Transverse colon (tissue), 4 donors: Measurements from ENCODE around the gene TMEM171.

Source experiments
- POLR2A ChIP-seq: fragments of 450-650 bp; IDR thresholded peaks from one replicate; pipeline ENCODE4 v1.6.1; 2016; ENCODE audit warnings: antibody characterized with exemption, mild to moderate bottlenecking, moderate library complexity
- POLR2AphosphoS5 ChIP-seq, 3 donors: sonication (generic); formaldehyde crosslinking; IDR thresholded peaks; one replicate each; pipeline ENCODE4 v1.6.1; 2016; ENCODE audit warnings: antibody characterized with exemption in 3 of 3
- TF ChIP-seq, protein P1 (sequence below), 5 experiments: fragments of 200-600 bp in 3 of 5; fragments of 450-650 bp in 2 of 5; sonication (generic) in 3 of 5; IDR thresholded peaks; 1 replicate in 2 of 5; 2 replicates in 3 of 5; pipeline ENCODE4 v1.5.1; 2016 to 2017; ENCODE audit warnings: antibody characterized with exemption in 5 of 5, inconsistent platforms in 3 of 5, mild to moderate bottlenecking in 2 of 5, moderate library complexity in 1 of 5

GRCh38 chr5:73081093-73081492 lies 39.3 kb upstream of the TMEM171 start:
- TF ChIP-seq, protein P1, sequence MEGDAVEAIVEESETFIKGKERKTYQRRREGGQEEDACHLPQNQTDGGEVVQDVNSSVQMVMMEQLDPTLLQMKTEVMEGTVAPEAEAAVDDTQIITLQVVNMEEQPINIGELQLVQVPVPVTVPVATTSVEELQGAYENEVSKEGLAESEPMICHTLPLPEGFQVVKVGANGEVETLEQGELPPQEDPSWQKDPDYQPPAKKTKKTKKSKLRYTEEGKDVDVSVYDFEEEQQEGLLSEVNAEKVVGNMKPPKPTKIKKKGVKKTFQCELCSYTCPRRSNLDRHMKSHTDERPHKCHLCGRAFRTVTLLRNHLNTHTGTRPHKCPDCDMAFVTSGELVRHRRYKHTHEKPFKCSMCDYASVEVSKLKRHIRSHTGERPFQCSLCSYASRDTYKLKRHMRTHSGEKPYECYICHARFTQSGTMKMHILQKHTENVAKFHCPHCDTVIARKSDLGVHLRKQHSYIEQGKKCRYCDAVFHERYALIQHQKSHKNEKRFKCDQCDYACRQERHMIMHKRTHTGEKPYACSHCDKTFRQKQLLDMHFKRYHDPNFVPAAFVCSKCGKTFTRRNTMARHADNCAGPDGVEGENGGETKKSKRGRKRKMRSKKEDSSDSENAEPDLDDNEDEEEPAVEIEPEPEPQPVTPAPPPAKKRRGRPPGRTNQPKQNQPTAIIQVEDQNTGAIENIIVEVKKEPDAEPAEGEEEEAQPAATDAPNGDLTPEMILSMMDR (IDR thresholded peaks at IDR 0.05) = no peak
- TF ChIP-seq POLR2AphosphoS5 (IDR thresholded peaks at IDR 0.05) (no peak), POLR2A (no peak)
